ENCODE data around the gene GRIN1.

The GRIN1 gene

DNA sequence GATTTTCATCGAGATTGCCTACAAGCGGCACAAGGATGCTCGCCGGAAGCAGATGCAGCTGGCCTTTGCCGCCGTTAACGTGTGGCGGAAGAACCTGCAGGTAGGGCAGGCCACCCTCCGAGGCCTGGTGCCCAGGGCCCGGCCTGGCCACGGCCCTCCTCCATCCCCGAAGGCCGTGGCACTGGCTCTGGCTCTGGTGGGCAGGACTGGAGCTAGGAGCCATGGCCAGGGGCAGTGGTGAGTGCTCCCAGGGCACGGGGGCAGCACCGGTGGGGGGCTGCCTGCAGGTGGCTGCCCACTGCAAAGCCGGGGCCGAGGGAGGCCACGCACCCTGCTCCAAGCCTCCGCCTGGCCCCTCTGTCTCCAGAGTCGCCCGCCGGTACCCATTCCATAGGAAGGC, 24.9 kb downstream of the GRIN1 start:
- no peak overlapping the region for H3K4me3 ChIP-seq
- H3K27me3 ChIP-seq, result peaks cover 10 to 100% of the 10 kb centered on the region in 2 donors
- no peak for DNase-seq
- H3K27ac ChIP-seq, result no peak overlapping the region
- no peak for TF ChIP-seq CTCF (IDR thresholded peaks at IDR 0.05)
- no peaks in the 10 kb centered on the region for H3K36me3 ChIP-seq
- peaks cover 0 to 56% (median 36%) of the 10 kb centered on the region in 4 donors for H3K4me1 ChIP-seq
- H3K9me3 ChIP-seq, result no peaks in the 10 kb centered on the region
- intact Hi-C loops (cut with DNase I; ENCODE audit: low total_unique reads), result no loop called here

DNA sequence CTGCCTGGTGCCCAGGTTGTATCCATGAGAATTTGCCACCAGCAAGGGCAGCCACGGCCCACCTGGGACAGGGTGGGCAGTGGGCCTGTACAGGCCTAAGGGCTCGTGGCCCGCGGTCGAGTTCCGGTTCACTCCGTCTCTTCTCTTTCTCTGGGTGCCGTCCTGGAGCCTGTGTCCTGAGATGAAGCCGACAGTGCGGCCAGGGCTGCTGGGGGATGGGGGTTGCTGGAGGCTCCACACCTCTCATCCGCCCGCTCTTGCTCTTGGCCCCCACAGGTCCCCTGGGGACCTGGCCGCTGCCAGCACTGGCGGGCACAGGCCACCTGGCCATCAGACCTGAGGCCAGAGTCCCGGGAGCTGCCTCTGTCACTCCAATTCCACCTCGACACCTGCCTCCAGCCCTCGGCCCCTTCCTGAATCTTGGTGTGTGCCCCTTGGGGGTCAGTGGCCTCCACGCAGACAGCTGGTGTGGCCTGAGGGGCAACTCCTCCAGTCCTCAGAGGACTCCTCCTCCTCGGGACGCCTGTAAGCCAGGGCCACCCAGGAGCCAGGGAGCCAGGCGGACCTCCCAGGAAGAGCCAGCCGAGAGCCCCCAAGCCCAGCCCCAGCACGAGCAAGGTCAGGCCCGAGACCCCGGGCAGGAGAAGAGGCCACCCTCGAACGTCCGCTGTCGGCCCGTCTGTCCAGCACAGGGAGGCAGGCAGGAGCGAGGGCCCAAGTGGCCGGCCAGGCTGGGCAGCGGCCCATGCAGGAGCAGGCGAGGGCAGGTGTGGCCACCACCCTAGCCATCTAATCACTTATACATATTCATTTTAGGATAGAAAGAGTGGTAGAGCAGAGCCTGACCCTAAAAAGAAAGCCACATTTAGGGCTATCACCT, 25.7 kb downstream of the GRIN1 start:
- H3K4me3 ChIP-seq, result no peak overlapping the region
- H3K27ac ChIP-seq, result no peak overlapping the region
- H3K27me3 ChIP-seq, result peaks cover 10 to 100% of the 10 kb centered on the region in 2 donors
- no peak for TF ChIP-seq CTCF (IDR thresholded peaks at IDR 0.05)
- H3K4me1 ChIP-seq, result peaks cover 0 to 64% (median 44%) of the 10 kb centered on the region in 4 donors
- no peak for DNase-seq
- H3K36me3 ChIP-seq, result no peaks in the 10 kb centered on the region
- no peaks in the 10 kb centered on the region for H3K9me3 ChIP-seq
- intact Hi-C loops (cut with DNase I; ENCODE audit: low total_unique reads), result no loop called here

GRCh38 chr9:137165250-137165836, 26.4 kb downstream of the GRIN1 start:
- no peak for TF ChIP-seq CTCF (IDR thresholded peaks at IDR 0.05)
- Histone ChIP-seq H3K4me1 (peaks cover 0 to 71% (median 47%) of the 10 kb centered on the region in 4 donors), H3K36me3 (no peaks in the 10 kb centered on the region), H3K27me3 (peaks cover 10 to 100% of the 10 kb centered on the region in 2 donors), H3K4me3 (no peak overlapping the region), H3K9me3 (no peaks in the 10 kb centered on the region), H3K27ac (no peak overlapping the region)
- intact Hi-C loops (cut with DNase I; ENCODE audit: low total_unique reads), result no loop called here
- no peak for DNase-seq

DNA sequence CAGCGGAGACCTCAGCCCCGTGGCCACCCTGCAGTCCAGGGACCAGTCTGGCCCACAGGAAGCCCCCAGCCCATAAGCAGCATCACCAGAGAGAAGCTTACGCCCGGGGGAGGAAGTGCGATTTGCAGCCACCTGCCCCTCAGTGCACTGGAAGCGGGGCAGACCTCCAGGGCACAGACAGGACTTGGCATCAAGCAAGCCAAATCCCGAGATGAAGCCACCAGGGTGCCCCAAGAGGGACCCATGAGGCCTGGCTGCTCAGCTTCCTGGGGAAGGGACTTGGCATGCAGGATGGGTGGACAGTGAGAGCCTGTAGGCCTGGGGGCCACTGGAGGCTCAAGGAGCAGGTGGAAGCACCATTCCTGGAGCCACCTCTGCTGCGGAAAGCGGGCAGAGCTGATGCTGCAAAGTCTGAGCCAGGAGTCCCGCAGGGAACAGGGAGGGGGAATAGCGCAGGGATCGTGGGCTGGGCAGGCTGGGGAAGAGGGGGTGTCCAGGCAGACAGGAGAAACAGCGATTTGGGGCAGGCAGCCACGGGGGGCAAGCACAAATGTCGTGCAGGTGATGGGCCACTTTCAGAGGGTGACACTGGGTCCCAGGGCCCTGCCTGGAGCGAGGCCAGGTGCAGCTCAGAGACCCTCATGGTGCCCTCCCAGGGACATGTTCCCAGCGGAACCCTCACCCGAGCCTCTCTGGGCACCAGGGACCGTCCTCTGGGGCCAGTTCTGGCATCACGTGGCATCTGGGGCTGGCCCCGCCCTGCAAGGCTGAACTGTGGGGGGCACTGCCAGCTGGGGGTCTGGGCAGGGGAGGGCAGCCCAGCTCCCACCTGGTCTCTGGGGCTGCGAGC, 27.7 kb downstream of the GRIN1 start:
- Histone ChIP-seq H3K4me3 (no peak overlapping the region), H3K36me3 (no peaks in the 10 kb centered on the region), H3K27me3 (peaks cover 10 to 100% of the 10 kb centered on the region in 2 donors), H3K27ac (no peak overlapping the region), H3K9me3 (no peaks in the 10 kb centered on the region), H3K4me1 (peaks cover 0 to 67% (median 45%) of the 10 kb centered on the region in 4 donors)
- TF ChIP-seq CTCF (IDR thresholded peaks at IDR 0.05), result no peak
- intact Hi-C loops (cut with DNase I; ENCODE audit: low total_unique reads), result no loop called here
- DNase-seq, result no peak

- H3K4me3 ChIP-seq, result no peak overlapping the region
These were observed 28.4 kb downstream of the GRIN1 start for GRCh38 chr9:137167277-137167746.

More at GRCh38 chr9:137167277-137167746, 28.4 kb downstream of the GRIN1 start:
- TF ChIP-seq CTCF (IDR thresholded peaks at IDR 0.05), result no peak
- intact Hi-C loops (cut with DNase I; ENCODE audit: low total_unique reads), result no loop called here
- H3K4me1 ChIP-seq, result peaks cover 0 to 67% (median 40%) of the 10 kb centered on the region in 4 donors
- no peaks in the 10 kb centered on the region for H3K9me3 ChIP-seq
- H3K36me3 ChIP-seq, result no peaks in the 10 kb centered on the region
- H3K27ac ChIP-seq, result no peak overlapping the region
- DNase-seq, result no peak
- peaks cover 10 to 100% of the 10 kb centered on the region in 2 donors for H3K27me3 ChIP-seq

Measured in tibial artery (tissue), 4 donors.